H1 (cell line): ENCODE measurements around the gene SLC16A8. TPM values are rescaled to one million over a fixed set of nuclear protein-coding genes. Genes with fewer than 3 reads are reported as not detected.
"Not testable (repeated sequence)": the region's sequence is repeated elsewhere in the genome, so short reads cannot be mapped to it uniquely, and the experiment has no call there.

Experiments used
- CTCF ChIA-PET: fragments of 300-600 bp; sonication (Branson Sonifier 250); formaldehyde crosslinking; loops from one replicate; lab custom pipeline; 2021; ENCODE audit not compliant: partially characterized antibody; lab: Charles Lee
- POLR2A ChIA-PET: fragments of 300-600 bp; sonication (Branson Sonifier 250); formaldehyde crosslinking; loops from one replicate; lab custom pipeline; 2021; ENCODE audit warnings: inconsistent platforms; ENCODE audit not compliant: partially characterized antibody; lab: Charles Lee
- DNase-seq, 2 experiments: peaks; one replicate each; pipeline versions ENCODE4 v3.0.0 to v3.0.0-alpha.2; 2010 to 2022; ENCODE audit warnings: low spot score in 2 of 2, low read depth in 1 of 2, mixed read lengths in 1 of 2
- FAIRE-seq: peaks from 2 replicates; lab custom pipeline; 2011; peaks lifted over from hg19 to GRCh38; lab: Jason Lieb, UNC
- H2AFZ ChIP-seq: 2 replicates; pipeline ENCODE4 v1.8.1; 2012; ENCODE audit warnings: low read length, inconsistent platforms
- H2AK5ac ChIP-seq: 2 replicates; pipeline ENCODE4 v1.6.1; 2013; ENCODE audit warnings: low read depth, low read length
- H2BK120ac ChIP-seq: replicated peaks from 2 replicates; pipeline ENCODE3; 2013; ENCODE audit warnings: low read depth, low read length, inconsistent platforms
- H2BK12ac ChIP-seq: 2 replicates; pipeline ENCODE4 v1.6.1; 2013; ENCODE audit warnings: low read depth, low read length
- H2BK15ac ChIP-seq: 2 replicates; pipeline ENCODE4 v1.6.1; 2013; ENCODE audit warnings: low read length
- H2BK20ac ChIP-seq: 2 replicates; pipeline ENCODE4 v1.6.1; 2013; ENCODE audit warnings: low read length
- H2BK5ac ChIP-seq: 2 replicates; pipeline ENCODE4 v1.6.1; 2013; ENCODE audit warnings: low read depth, low read length
- H3K14ac ChIP-seq: 2 replicates; pipeline ENCODE4 v1.6.1; 2013; ENCODE audit warnings: inconsistent platforms; ENCODE audit not compliant: insufficient read length
- H3K18ac ChIP-seq: 2 replicates; pipeline ENCODE4 v1.6.1; 2013; ENCODE audit warnings: low read length; ENCODE audit errors: extremely low read depth
- H3K23ac ChIP-seq: 2 replicates; pipeline ENCODE4 v1.6.1; 2013; ENCODE audit warnings: inconsistent platforms; ENCODE audit not compliant: insufficient read length
- H3K23me2 ChIP-seq: 2 replicates; pipeline ENCODE4 v1.6.1; 2013; ENCODE audit warnings: low read depth, low read length
- H3K27ac ChIP-seq: 2 replicates; pipeline ENCODE4 v1.6.1; 2011; ENCODE audit warnings: low read depth, low read length, inconsistent platforms
- H3K27me3 ChIP-seq, 4 experiments: replicated peaks in 1 of 4; 1 replicate in 1 of 4; 2 replicates in 3 of 4; pipeline versions ENCODE4 v1.6.1 to v1.8.1; 2011 to 2013; ENCODE audit warnings: low read length in 3 of 4, mild to moderate bottlenecking in 3 of 4, inconsistent platforms in 2 of 4, mixed read lengths in 2 of 4, moderate library complexity in 1 of 4; ENCODE audit not compliant: control insufficient read depth in 3 of 4, insufficient read depth in 3 of 4; ENCODE audit errors: extremely low read depth in 1 of 4
- H3K36me3 ChIP-seq, 4 experiments: 2 replicates each; pipeline versions ENCODE4 v1.6.1 to v1.8.1; 2011 to 2013; ENCODE audit warnings: mild to moderate bottlenecking in 4 of 4, low read length in 3 of 4, moderate library complexity in 2 of 4, control low read depth in 1 of 4, inconsistent platforms in 1 of 4; ENCODE audit not compliant: insufficient read depth in 4 of 4, control insufficient read depth in 2 of 4
- H3K4ac ChIP-seq: replicated peaks from 2 replicates; pipeline ENCODE3; 2013; ENCODE audit warnings: low read length, low read depth, mixed read lengths, inconsistent platforms; ENCODE audit not compliant: insufficient read length
- H3K4me1 ChIP-seq, 4 experiments: replicated peaks in 1 of 4; 1 replicate in 1 of 4; 2 replicates in 3 of 4; pipeline versions ENCODE4 v1.6.1 to v1.8.1; 2011 to 2013; ENCODE audit warnings: low read length in 3 of 4, inconsistent platforms in 2 of 4, mixed read lengths in 1 of 4; ENCODE audit not compliant: insufficient read depth in 4 of 4, control insufficient read depth in 3 of 4
- H3K4me2 ChIP-seq, 2 experiments: 2 replicates each; pipeline versions ENCODE4 v1.6.1 to v1.8.1; 2011 to 2013; ENCODE audit warnings: low read depth in 2 of 2, low read length in 2 of 2, control low read depth in 1 of 2, inconsistent platforms in 1 of 2, mild to moderate bottlenecking in 1 of 2; ENCODE audit not compliant: insufficient read depth in 1 of 2
- H3K4me3 ChIP-seq, 4 experiments: fragments of 200-600, 300-600 bp in 1 of 4; sonication (generic), shearing (Covaris generic), sonication (Bioruptor Twin) in 1 of 4; 2 replicates each; pipeline versions ENCODE4 v1.5.1 to v1.8.1; 2011 to 2016; ENCODE audit warnings: low read length in 4 of 4, low read depth in 3 of 4, control low read depth in 2 of 4, inconsistent platforms in 2 of 4, mild to moderate bottlenecking in 2 of 4, mixed read lengths in 1 of 4, moderate library complexity in 1 of 4; ENCODE audit not compliant: insufficient read depth in 2 of 4; ENCODE audit errors: extremely low read depth in 1 of 4
- H3K56ac ChIP-seq: replicated peaks from 2 replicates; pipeline ENCODE3; 2013; ENCODE audit warnings: low read depth, mild to moderate bottlenecking, mixed read lengths, low read length, inconsistent platforms; ENCODE audit not compliant: insufficient read length
- H3K79me1 ChIP-seq: 2 replicates; pipeline ENCODE4 v1.6.1; 2013; ENCODE audit warnings: low read depth, low read length, control low read depth
- H3K79me2 ChIP-seq, 2 experiments: 2 replicates each; pipeline versions ENCODE4 v1.6.1 to v1.8.1; 2012 to 2013; ENCODE audit warnings: low read length in 2 of 2, mild to moderate bottlenecking in 2 of 2, inconsistent platforms in 1 of 2; ENCODE audit not compliant: insufficient read depth in 2 of 2, control insufficient read depth in 1 of 2
- H3K9ac ChIP-seq, 4 experiments: replicated peaks in 1 of 4; 1 replicate in 1 of 4; 2 replicates in 3 of 4; pipeline versions ENCODE4 v1.6.1 to v1.8.1; 2011 to 2013; ENCODE audit warnings: low read depth in 3 of 4, low read length in 3 of 4, control low read depth in 2 of 4, mild to moderate bottlenecking in 2 of 4, moderate library complexity in 2 of 4, inconsistent platforms in 1 of 4; ENCODE audit errors: extremely low read depth in 1 of 4
- H3K9me3 ChIP-seq, 2 experiments: 2 replicates each; pipeline versions ENCODE4 v1.6.1 to v1.8.1; 2012 to 2013; ENCODE audit warnings: mild to moderate bottlenecking in 2 of 2, moderate library complexity in 2 of 2, control low read depth in 1 of 2, inconsistent platforms in 1 of 2, low read depth in 1 of 2, low read length in 1 of 2, mixed read lengths in 1 of 2; ENCODE audit not compliant: insufficient read depth in 2 of 2
- H4K20me1 ChIP-seq, 2 experiments: replicated peaks in 1 of 2; 2 replicates each; pipeline versions ENCODE3 to v1.8.1; 2011 to 2013; ENCODE audit warnings: inconsistent platforms in 2 of 2, low read length in 2 of 2, mild to moderate bottlenecking in 1 of 2; ENCODE audit not compliant: insufficient read depth in 2 of 2, control insufficient read depth in 1 of 2
- H4K5ac ChIP-seq: 2 replicates; pipeline ENCODE4 v1.6.1; 2013; ENCODE audit warnings: low read length, low read depth, mixed read lengths, inconsistent platforms; ENCODE audit not compliant: insufficient read length
- H4K8ac ChIP-seq: 2 replicates; pipeline ENCODE4 v1.8.0; 2013; ENCODE audit warnings: mild to moderate bottlenecking, moderate library complexity, low read length, inconsistent platforms; ENCODE audit not compliant: insufficient read depth; ENCODE audit errors: extremely low read depth
- H4K91ac ChIP-seq: replicated peaks from 2 replicates; pipeline ENCODE3; 2013; ENCODE audit warnings: low read length, mixed read lengths, inconsistent platforms; ENCODE audit not compliant: insufficient read length
- WGBS, 2 experiments: shearing (Covaris generic) in 1 of 2; methylation state at CpG; one replicate each; pipeline versions ENCODE4 v1.1.6 to v1.1.7; 2013 to 2015; ENCODE audit warnings: low lambda C conversion rate in 2 of 2, mixed read lengths in 2 of 2, inconsistent platforms in 1 of 2, low coverage in 1 of 2, missing lambda C conversion rate in 1 of 2; ENCODE audit not compliant: insufficient replicate concordance in 2 of 2, insufficient coverage in 1 of 2, insufficient read length in 1 of 2; ENCODE audit errors: extremely low coverage in 1 of 2, missing lambda C conversion rate in 1 of 2; 5-methylcytosine and 5-hydroxymethylcytosine counted together
- polyA plus RNA-seq, 7 experiments: library from polyadenylated mRNA; depleted of rRNA in 3 of 7; stranded (reverse) in 5 of 7; unstranded in 2 of 7; fragments of >200 nt in 5 of 7; fragments of 200-250 nt in 2 of 7; gene quantifications; 1 replicate in 5 of 7; 2 replicates in 1 of 7; 4 replicates in 1 of 7; pipeline versions ENCODE4 v1.2.1 to v1.2.3, GENCODE V29; 2011 to 2013; ENCODE audit warnings: missing spikeins in 2 of 7, mixed read lengths in 2 of 7
- total RNA-seq: library from RNA; stranded (reverse); fragmentation: NEBNext Ultra II Directional; extraction: Animal tissue kit (Norgen Biotek cat#: 25700); gene quantifications from 2 replicates; pipeline ENCODE4 v1.2.1, GENCODE V29; 2021

SLC16A8 gene
- total and polyA plus RNA-seq, 2 of the 8 experiments (the other 6 are each of a cell fraction or from before 2014, with no cell fraction given) = 0.70 TPM; not detected in 1

- H3K23me2 ChIP-seq, H2BK120ac ChIP-seq, H3K36me3 ChIP-seq, H2BK20ac ChIP-seq, DNase-seq, H3K79me1 ChIP-seq, H2BK5ac ChIP-seq, H3K14ac ChIP-seq, H4K91ac ChIP-seq, H4K20me1 ChIP-seq, H3K9me3 ChIP-seq, H3K4me2 ChIP-seq, H3K27me3 ChIP-seq, H3K79me2 ChIP-seq, H2BK12ac ChIP-seq, H2AK5ac ChIP-seq, H4K8ac ChIP-seq, H3K18ac ChIP-seq, H4K5ac ChIP-seq, H3K9ac ChIP-seq, H3K4me3 ChIP-seq, H3K4ac ChIP-seq, H3K27ac ChIP-seq, H3K23ac ChIP-seq, H2BK15ac ChIP-seq, H3K56ac ChIP-seq, H2AFZ ChIP-seq, FAIRE-seq: not testable (repeated sequence)
- 93% methylated on average over 12 of the region's 13 CpGs; no CpG with 5 or more reads in 1 of the 2 experiments for WGBS, 2 experiments
- ChIA-PET CTCF (interaction anchor here (0.5 to 1.7 kb wide), 8 partner anchors 10 to 72 kb away, joined by 3 to 8 read pairs (median 4); no protein-coding TSS in a partner anchor), POLR2A (interaction anchor here (0.8 to 1.3 kb wide), 3 partner anchors 8 to 100 kb away, joined by 3 to 4 read pairs (median 3); no protein-coding TSS in a partner anchor)
- H3K4me1 ChIP-seq = peaks cover 0 to 24% (median 20%) of the 10 kb centered on the region in 4 experiments; a peak in 6 of 7 replicates
Measured at GRCh38 chr22:38037367-38038150, 46.4 kb downstream of the SLC16A8 start.
